Neural progenitor cell (in vitro differentiated cells): ENCODE measurements around the gene ACP3. TPM values are rescaled to one million over a fixed set of nuclear protein-coding genes. Genes with fewer than 3 reads are reported as not detected.

ENCODE experiments used
- DNase-seq: peaks from one replicate; pipeline ENCODE4 v3.0.0-alpha.2; 2016; ENCODE audit warnings: low spot score
- H2AFZ ChIP-seq: fragments of 200-600 bp; sonication (generic); replicated peaks from 2 replicates; pipeline ENCODE4 v1.6.1; 2016; ENCODE audit warnings: antibody characterized with exemption
- H3F3A ChIP-seq: fragments of 200-600 bp; sonication (generic); 2 replicates; pipeline ENCODE4 v1.6.1; 2016; ENCODE audit warnings: antibody characterized with exemption, low read depth
- H3K27ac ChIP-seq: fragments of 200-600 bp; sonication (generic); 2 replicates; pipeline ENCODE4 v1.5.1; 2016; ENCODE audit warnings: mild to moderate bottlenecking
- H3K27me3 ChIP-seq: fragments of 200-600 bp; sonication (generic); 2 replicates; pipeline ENCODE4 v1.6.1; 2016; ENCODE audit warnings: mild to moderate bottlenecking, moderate library complexity
- H3K36me3 ChIP-seq: fragments of 200-600 bp; sonication (generic); 2 replicates; pipeline ENCODE4 v1.5.1; 2016
- H3K4me1 ChIP-seq: fragments of 200-600 bp; sonication (generic); 2 replicates; pipeline ENCODE4 v1.6.1; 2016; ENCODE audit warnings: mixed run types
- H3K4me2 ChIP-seq: fragments of 200-600 bp; sonication (generic); 2 replicates; pipeline ENCODE4 v1.6.1; 2016
- H3K4me3 ChIP-seq: fragments of 200-600 bp; sonication (generic); 2 replicates; pipeline ENCODE4 v1.5.1; 2016
- H3K79me2 ChIP-seq: fragments of 200-600 bp; sonication (generic); 2 replicates; pipeline ENCODE4 v1.6.1; 2016; ENCODE audit warnings: low read depth
- H3K9ac ChIP-seq: fragments of 200-600 bp; sonication (generic); 2 replicates; pipeline ENCODE4 v1.6.1; 2016
- H3K9me3 ChIP-seq: fragments of 200-600 bp; sonication (generic); 2 replicates; pipeline ENCODE4 v1.5.1; 2016; ENCODE audit warnings: low read depth
- H4K20me1 ChIP-seq: fragments of 200-600 bp; sonication (generic); 2 replicates; pipeline ENCODE4 v1.6.1; 2016; ENCODE audit warnings: low read depth
- H3K27ac Mint-ChIP-seq: 3 replicates; pipeline ENCODE4 v1.8.0; 2021; ENCODE audit warnings: mixed read lengths
- H3K27me3 Mint-ChIP-seq: 2 replicates; pipeline ENCODE4 v1.8.0; 2022; ENCODE audit warnings: low read depth, mild to moderate bottlenecking, inconsistent platforms, moderate library complexity, mixed read lengths; ENCODE audit not compliant: insufficient read depth
- H3K36me3 Mint-ChIP-seq: 3 replicates; pipeline ENCODE4 v1.8.0; 2021; ENCODE audit warnings: mixed read lengths
- H3K4me1 Mint-ChIP-seq: 3 replicates; pipeline ENCODE4 v1.8.0; 2021; ENCODE audit warnings: mixed read lengths
- H3K4me3 Mint-ChIP-seq: 3 replicates; pipeline ENCODE4 v1.8.0; 2021; ENCODE audit warnings: mild to moderate bottlenecking, moderate library complexity, mixed read lengths
- H3K9me3 Mint-ChIP-seq: 3 replicates; pipeline ENCODE4 v1.8.0; 2020; ENCODE audit warnings: mixed read lengths
- CTCF ChIP-seq: fragments of 200-600 bp; sonication (generic); IDR thresholded peaks from 2 replicates; pipeline ENCODE4 v1.5.1; 2017; ENCODE audit warnings: antibody characterized with exemption, mild to moderate bottlenecking
- EZH2 ChIP-seq: fragments of 200-600 bp; sonication (generic); IDR thresholded peaks from 2 replicates; pipeline ENCODE4 v1.6.1; 2017; ENCODE audit warnings: antibody characterized with exemption, mild to moderate bottlenecking, moderate library complexity
- EZH2phosphoT487 ChIP-seq: fragments of 200-600 bp; sonication (generic); IDR thresholded peaks from 2 replicates; pipeline ENCODE4 v1.6.1; 2017; ENCODE audit warnings: antibody characterized with exemption
- total RNA-seq: library from RNA; depleted of rRNA; stranded (reverse); fragments of >200 nt; gene quantifications from 2 replicates; pipeline ENCODE4 v1.2.3, GENCODE V29; 2015; ENCODE audit warnings: low replicate concordance

The ACP3 gene
- total RNA-seq, 1 donor from 2014 or later = not detected

- no peaks in the 10 kb centered on the region for H3K4me1 ChIP-seq
- H3K9me3 ChIP-seq = no peaks in the 10 kb centered on the region
- no peak overlapping the region for H3K4me3 ChIP-seq
- no peak for DNase-seq
- TF ChIP-seq CTCF = no peak
- TF ChIP-seq EZH2 = no peak
- TF ChIP-seq EZH2phosphoT487 = no peak
- H3K27me3 ChIP-seq = no peaks in the 10 kb centered on the region
- no peak overlapping the region for H3K27ac ChIP-seq
- Mint-ChIP-seq H3K36me3 (no peaks in the 10 kb centered on the region), H3K9me3 (no peaks in the 10 kb centered on the region), H3K27ac (no peak overlapping the region), H3K4me1 (peaks cover 18% of the 10 kb centered on the region), H3K27me3 (no peaks in the 10 kb centered on the region), H3K4me3 (no peak overlapping the region)
- H3K36me3 ChIP-seq = no peaks in the 10 kb centered on the region
- no peaks in the 10 kb centered on the region for H4K20me1 ChIP-seq
- no peak overlapping the region for H3K4me2 ChIP-seq
- no peaks in the 10 kb centered on the region for H3F3A ChIP-seq
- H3K79me2 ChIP-seq = no peaks in the 10 kb centered on the region
- no peak overlapping the region for H3K9ac ChIP-seq
- no peak overlapping the region for H2AFZ ChIP-seq
Measured at GRCh38 chr3:132356568-132356967, 39.4 kb downstream of the ACP3 start.

GRCh38 chr3:132360717-132361116 lies 43.5 kb downstream of the ACP3 start:
- Mint-ChIP-seq H3K27me3 (no peaks in the 10 kb centered on the region), H3K36me3 (no peaks in the 10 kb centered on the region), H3K9me3 (no peaks in the 10 kb centered on the region), H3K27ac (no peak overlapping the region), H3K4me1 (peaks cover 3% of the 10 kb centered on the region), H3K4me3 (no peak overlapping the region)
- Histone ChIP-seq H3K4me3 (no peak overlapping the region), H3K27me3 (no peaks in the 10 kb centered on the region), H3K36me3 (no peaks in the 10 kb centered on the region), H4K20me1 (no peaks in the 10 kb centered on the region), H3K9me3 (no peaks in the 10 kb centered on the region), H3F3A (no peaks in the 10 kb centered on the region), H3K4me1 (no peaks in the 10 kb centered on the region), H3K79me2 (no peaks in the 10 kb centered on the region), H2AFZ (no peak overlapping the region), H3K27ac (no peak overlapping the region), H3K9ac (no peak overlapping the region), H3K4me2 (no peak overlapping the region)
- no peak for TF ChIP-seq CTCF
- no peak for TF ChIP-seq EZH2phosphoT487
- TF ChIP-seq EZH2 = no peak
- no peak for DNase-seq

GRCh38 chr3:132362329-132362728 lies 45.1 kb downstream of the ACP3 start:
- H3K4me3 ChIP-seq = no peak overlapping the region
- no peaks in the 10 kb centered on the region for H3F3A ChIP-seq
- H3K9ac ChIP-seq = no peak overlapping the region
- no peak overlapping the region for H2AFZ ChIP-seq
- no peaks in the 10 kb centered on the region for H3K4me1 ChIP-seq
- no peaks in the 10 kb centered on the region for H3K27me3 ChIP-seq
- H3K9me3 ChIP-seq = no peaks in the 10 kb centered on the region
- Mint-ChIP-seq H3K27ac (no peak overlapping the region), H3K4me3 (no peak overlapping the region), H3K4me1 (no peaks in the 10 kb centered on the region), H3K36me3 (no peaks in the 10 kb centered on the region), H3K27me3 (no peaks in the 10 kb centered on the region), H3K9me3 (no peaks in the 10 kb centered on the region)
- no peak overlapping the region for H3K4me2 ChIP-seq
- TF ChIP-seq EZH2 (no peak), CTCF (no peak), EZH2phosphoT487 (no peak)
- H3K36me3 ChIP-seq = no peaks in the 10 kb centered on the region
- no peak overlapping the region for H3K27ac ChIP-seq
- no peaks in the 10 kb centered on the region for H4K20me1 ChIP-seq
- no peaks in the 10 kb centered on the region for H3K79me2 ChIP-seq
- no peak for DNase-seq
